GM12891 (cell line): ENCODE measurements around the gene RAB4B.
A peak's percentile ranks its signal among the peaks of the same experiment; 100 is the strongest.

Experiments used
- DNase-seq: peaks from one replicate; pipeline ENCODE4 v3.0.0; 2011; ENCODE audit warnings: low spot score; ENCODE audit not compliant: insufficient read length
- FAIRE-seq: peaks from 2 replicates; lab custom pipeline; 2011; peaks lifted over from hg19 to GRCh38; lab: Jason Lieb, UNC
- PAX5 ChIP-seq: IDR thresholded peaks from 2 replicates; pipeline ENCODE4 v1.6.1; 2011; ENCODE audit warnings: low read length, moderate library complexity, mild to moderate bottlenecking; ENCODE audit not compliant: insufficient read depth, severe bottlenecking
- POLR2A ChIP-seq: IDR thresholded peaks from 2 replicates; pipeline ENCODE4 v1.6.1; 2011; ENCODE audit warnings: low read depth, low read length, control low read depth
- POLR2AphosphoS5 ChIP-seq: IDR thresholded peaks from 2 replicates; pipeline ENCODE4 v1.6.1; 2011; ENCODE audit warnings: low read depth, low read length, control low read depth
- POU2F2 ChIP-seq: IDR thresholded peaks from 2 replicates; pipeline ENCODE4 v1.6.1; 2011; ENCODE audit warnings: low read depth, mild to moderate bottlenecking, control low read depth, low read length, moderate library complexity
- SPI1 ChIP-seq: IDR thresholded peaks from 2 replicates; pipeline ENCODE4 v1.6.1; 2011; ENCODE audit warnings: low read depth, low read length, control low read depth
- TAF1 ChIP-seq: IDR thresholded peaks from 2 replicates; pipeline ENCODE4 v1.6.1; 2011; ENCODE audit warnings: low read depth, low read length, control low read depth

The RAB4B gene

GRCh38 chr19:40803857-40804782 lies 26.1 kb downstream of the RAB4B start:
- DNase-seq (peak; percentile 58), FAIRE-seq (peak; percentile 83)
- TF ChIP-seq TAF1 (no peak), PAX5 (no peak), SPI1 (peak; percentile 63), POLR2AphosphoS5 (peak; percentile 46), POLR2A (no peak; the same call in 1 of the 2 replicates), POU2F2 (0 out of 2 replicates have a peak, but pooled peaks have one; percentile 19)

- TF ChIP-seq POLR2AphosphoS5 (no peak; the same call in 1 of the 2 replicates), POLR2A (no peak), POU2F2 (no peak), TAF1 (no peak), SPI1 (no peak), PAX5 (no peak)
- DNase-seq (no peak), FAIRE-seq (no peak)
These were observed 26.8 kb downstream of the RAB4B start for GRCh38 chr19:40804783-40805242.

GRCh38 chr19:40805258-40805868 lies 27.3 kb downstream of the RAB4B start:
- FAIRE-seq = no peak
- DNase-seq = no peak
- TF ChIP-seq POU2F2 = no peak
- no peak; the same call in none of the 2 replicates for TF ChIP-seq POLR2AphosphoS5
- TF ChIP-seq SPI1 = no peak
- TF ChIP-seq TAF1 = no peak
- no peak for TF ChIP-seq PAX5
- TF ChIP-seq POLR2A = no peak

- FAIRE-seq (peak; percentile 89), DNase-seq (peak; percentile 90)
- TF ChIP-seq SPI1 = no peak
- peak; percentile 52; the same call in 1 of the 2 replicates for TF ChIP-seq POLR2A
- TF ChIP-seq POLR2AphosphoS5 = peak; percentile 59
These were observed 28.5 kb downstream of the RAB4B start for GRCh38 chr19:40806423-40807146.

GRCh38 chr19:40807147-40808020 lies 29.3 kb downstream of the RAB4B start:
- no peak for FAIRE-seq
- TF ChIP-seq POLR2A = 0 out of 2 replicates have a peak, but pooled peaks have one; percentile 8
- TF ChIP-seq PAX5 = no peak
- TF ChIP-seq SPI1 = no peak
- TF ChIP-seq POLR2AphosphoS5 = no peak
- TF ChIP-seq POU2F2 = 0 out of 2 replicates have a peak, but pooled peaks have one; percentile 29
- no peak for TF ChIP-seq TAF1
- no peak for DNase-seq

GRCh38 chr19:40808021-40808325 lies 29.9 kb downstream of the RAB4B start:
- FAIRE-seq = no peak
- TF ChIP-seq TAF1 = no peak
- no peak for TF ChIP-seq PAX5
- TF ChIP-seq SPI1 = no peak
- no peak for TF ChIP-seq POU2F2
- TF ChIP-seq POLR2AphosphoS5 = no peak
- no peak for TF ChIP-seq POLR2A
- no peak for DNase-seq

GRCh38 chr19:40808497-40808896 lies 30.4 kb downstream of the RAB4B start:
- no peak for FAIRE-seq
- TF ChIP-seq POLR2AphosphoS5 (peak; percentile 63; the same call in 1 of the 2 replicates), POLR2A (no peak), TAF1 (no peak), SPI1 (no peak), POU2F2 (no peak), PAX5 (no peak)

More at GRCh38 chr19:40808497-40808896, 30.4 kb downstream of the RAB4B start:
- no peak for DNase-seq
